ENCODE data around the gene PCBP3. TPM values are rescaled to one million over a fixed set of nuclear protein-coding genes. Genes with fewer than 3 reads are reported as not detected.

The PCBP3 gene
- total RNA-seq, 1 donor from 2014 or later: 4.6 TPM

DNA sequence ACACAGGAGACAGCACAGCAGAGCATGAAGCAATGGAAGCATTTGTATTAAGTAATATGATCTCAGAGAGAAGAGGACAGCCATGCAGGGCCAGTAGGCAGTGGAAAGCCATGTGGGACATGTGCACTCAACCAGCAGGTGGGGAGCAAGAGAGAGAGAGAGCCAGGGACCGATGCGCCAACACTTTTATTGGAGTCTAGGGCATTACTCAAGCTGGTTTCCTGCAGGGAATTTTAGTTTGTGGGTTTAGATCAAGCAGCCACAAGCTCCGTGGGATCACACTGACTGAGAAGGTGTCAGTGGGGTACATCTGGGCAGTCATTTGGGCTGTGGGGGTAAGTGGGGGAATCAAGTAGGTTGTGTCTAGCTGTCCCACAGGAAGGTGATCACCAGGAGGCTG lies 137.1 kb downstream of the PCBP3 start:
- no peak overlapping the region for H3K4me3 ChIP-seq
- H3K27me3 Mint-ChIP-seq (ENCODE audit: insufficient read depth, low read depth): peaks cover 4% of the 10 kb centered on the region
- H3K27ac ChIP-seq: no peak overlapping the region
- H3K27ac Mint-ChIP-seq: peak overlapping the region; percentile 30
- H3K9me3 ChIP-seq (ENCODE audit: low read depth): peaks cover 6% of the 10 kb centered on the region
- H3K36me3 ChIP-seq: no peaks in the 10 kb centered on the region
- no peaks in the 10 kb centered on the region for H4K20me1 ChIP-seq (ENCODE audit: low read depth)
- H3K79me2 ChIP-seq (ENCODE audit: low read depth): no peaks in the 10 kb centered on the region
- H3K27me3 ChIP-seq: no peaks in the 10 kb centered on the region
- no peak overlapping the region for H2AFZ ChIP-seq (replicated peaks)
- no peak overlapping the region for H3K4me3 Mint-ChIP-seq
- no peak overlapping the region for H3K4me2 ChIP-seq
- no peak for TF ChIP-seq EZH2 (IDR thresholded peaks at IDR 0.05)
- TF ChIP-seq, protein P1, sequence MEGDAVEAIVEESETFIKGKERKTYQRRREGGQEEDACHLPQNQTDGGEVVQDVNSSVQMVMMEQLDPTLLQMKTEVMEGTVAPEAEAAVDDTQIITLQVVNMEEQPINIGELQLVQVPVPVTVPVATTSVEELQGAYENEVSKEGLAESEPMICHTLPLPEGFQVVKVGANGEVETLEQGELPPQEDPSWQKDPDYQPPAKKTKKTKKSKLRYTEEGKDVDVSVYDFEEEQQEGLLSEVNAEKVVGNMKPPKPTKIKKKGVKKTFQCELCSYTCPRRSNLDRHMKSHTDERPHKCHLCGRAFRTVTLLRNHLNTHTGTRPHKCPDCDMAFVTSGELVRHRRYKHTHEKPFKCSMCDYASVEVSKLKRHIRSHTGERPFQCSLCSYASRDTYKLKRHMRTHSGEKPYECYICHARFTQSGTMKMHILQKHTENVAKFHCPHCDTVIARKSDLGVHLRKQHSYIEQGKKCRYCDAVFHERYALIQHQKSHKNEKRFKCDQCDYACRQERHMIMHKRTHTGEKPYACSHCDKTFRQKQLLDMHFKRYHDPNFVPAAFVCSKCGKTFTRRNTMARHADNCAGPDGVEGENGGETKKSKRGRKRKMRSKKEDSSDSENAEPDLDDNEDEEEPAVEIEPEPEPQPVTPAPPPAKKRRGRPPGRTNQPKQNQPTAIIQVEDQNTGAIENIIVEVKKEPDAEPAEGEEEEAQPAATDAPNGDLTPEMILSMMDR (IDR thresholded peaks at IDR 0.05): no peak
- TF ChIP-seq EZH2phosphoT487 (IDR thresholded peaks at IDR 0.05): no peak
- no peak overlapping the region for H3K9ac ChIP-seq
- H3K9me3 Mint-ChIP-seq: peaks cover 13% of the 10 kb centered on the region
- H3K4me1 Mint-ChIP-seq: peaks cover 3% of the 10 kb centered on the region
- no peaks in the 10 kb centered on the region for H3K4me1 ChIP-seq
- no peaks in the 10 kb centered on the region for H3F3A ChIP-seq (ENCODE audit: low read depth)
- H3K36me3 Mint-ChIP-seq: no peaks in the 10 kb centered on the region
- DNase-seq (ENCODE audit: low spot score): no peak

DNA sequence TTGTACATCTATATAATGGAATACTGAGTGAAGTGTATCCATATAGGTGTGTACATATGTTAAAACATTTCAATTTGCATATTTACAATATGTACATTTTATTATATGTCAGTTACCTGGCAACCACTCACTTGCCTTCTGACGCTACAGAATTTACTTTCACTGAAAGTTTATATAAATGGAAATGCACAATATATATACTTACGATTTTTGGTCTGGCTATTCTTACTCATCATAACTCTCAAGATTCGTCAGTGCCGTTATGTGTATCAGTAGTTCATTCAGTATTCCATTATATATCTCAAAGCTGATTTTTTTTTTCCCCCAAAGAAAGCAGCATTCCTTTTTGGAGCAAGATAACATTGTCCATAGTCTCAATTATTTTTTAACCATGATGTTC lies 138.2 kb downstream of the PCBP3 start:
- peaks cover 13% of the 10 kb centered on the region for H3K9me3 Mint-ChIP-seq
- no peak overlapping the region for H2AFZ ChIP-seq (replicated peaks)
- no peaks in the 10 kb centered on the region for H3K27me3 ChIP-seq
- no peak overlapping the region for H3K4me2 ChIP-seq
- peaks cover 3% of the 10 kb centered on the region for H3K4me1 Mint-ChIP-seq
- H3F3A ChIP-seq (ENCODE audit: low read depth): no peaks in the 10 kb centered on the region
- H3K4me1 ChIP-seq: no peaks in the 10 kb centered on the region
- no peak overlapping the region for H3K27ac ChIP-seq
- H4K20me1 ChIP-seq (ENCODE audit: low read depth): no peaks in the 10 kb centered on the region
- DNase-seq (ENCODE audit: low spot score): no peak
- H3K27ac Mint-ChIP-seq: no peak overlapping the region
- H3K36me3 ChIP-seq: no peaks in the 10 kb centered on the region
- no peaks in the 10 kb centered on the region for H3K79me2 ChIP-seq (ENCODE audit: low read depth)
- H3K9ac ChIP-seq: no peak overlapping the region
- H3K4me3 ChIP-seq: no peak overlapping the region
- no peak for TF ChIP-seq EZH2phosphoT487 (IDR thresholded peaks at IDR 0.05)
- TF ChIP-seq, protein P1 (IDR thresholded peaks at IDR 0.05): no peak
- TF ChIP-seq EZH2 (IDR thresholded peaks at IDR 0.05): no peak
- no peak overlapping the region for H3K4me3 Mint-ChIP-seq
- no peaks in the 10 kb centered on the region for H3K36me3 Mint-ChIP-seq
- peaks cover 4% of the 10 kb centered on the region for H3K27me3 Mint-ChIP-seq (ENCODE audit: insufficient read depth, low read depth)
- H3K9me3 ChIP-seq (ENCODE audit: low read depth): peaks cover 6% of the 10 kb centered on the region

- Mint-ChIP-seq H3K27me3 (ENCODE audit: insufficient read depth, low read depth) (peaks cover 4% of the 10 kb centered on the region), H3K27ac (peak overlapping the region; percentile 26), H3K4me1 (peaks cover 26% of the 10 kb centered on the region), H3K9me3 (peaks cover 7% of the 10 kb centered on the region), H3K4me3 (no peak overlapping the region), H3K36me3 (no peaks in the 10 kb centered on the region)
- TF ChIP-seq EZH2phosphoT487 (IDR thresholded peaks at IDR 0.05) (no peak), EZH2 (IDR thresholded peaks at IDR 0.05) (no peak)
- TF ChIP-seq, protein P1 (IDR thresholded peaks at IDR 0.05): no peak
- Histone ChIP-seq H3K27me3 (no peaks in the 10 kb centered on the region), H3K4me1 (no peaks in the 10 kb centered on the region), H4K20me1 (ENCODE audit: low read depth) (no peaks in the 10 kb centered on the region), H3K27ac (no peak overlapping the region), H2AFZ (replicated peaks) (no peak overlapping the region), H3K4me2 (no peak overlapping the region), H3K79me2 (ENCODE audit: low read depth) (no peaks in the 10 kb centered on the region), H3K36me3 (no peaks in the 10 kb centered on the region), H3K9ac (no peak overlapping the region), H3F3A (ENCODE audit: low read depth) (no peaks in the 10 kb centered on the region), H3K9me3 (ENCODE audit: low read depth) (no peaks in the 10 kb centered on the region), H3K4me3 (no peak overlapping the region)
- DNase-seq (ENCODE audit: low spot score): no peak
Measured at GRCh38 chr21:45786660-45787059, 143.1 kb downstream of the PCBP3 start.
